GM18951 (cell line): ENCODE results near the gene PRPF31.

Experiments
- POLR2A ChIP-seq: IDR thresholded peaks from 4 replicates; pipeline ENCODE4 v1.6.1; 2011; ENCODE audit warnings: mild to moderate bottlenecking; ENCODE audit not compliant: insufficient read length, insufficient read depth; ENCODE audit errors: extremely low read depth
- in situ Hi-C: fragments of 300-500 bp; cut with MboI; formaldehyde crosslinking; loops from one replicate; pipeline ENCODE4 v1.12.0; 2022; ENCODE audit warnings: low sequenced_read_pairs, mixed read lengths, inconsistent platforms; ENCODE audit not compliant: unreplicated experiment

The PRPF31 gene

DNA sequence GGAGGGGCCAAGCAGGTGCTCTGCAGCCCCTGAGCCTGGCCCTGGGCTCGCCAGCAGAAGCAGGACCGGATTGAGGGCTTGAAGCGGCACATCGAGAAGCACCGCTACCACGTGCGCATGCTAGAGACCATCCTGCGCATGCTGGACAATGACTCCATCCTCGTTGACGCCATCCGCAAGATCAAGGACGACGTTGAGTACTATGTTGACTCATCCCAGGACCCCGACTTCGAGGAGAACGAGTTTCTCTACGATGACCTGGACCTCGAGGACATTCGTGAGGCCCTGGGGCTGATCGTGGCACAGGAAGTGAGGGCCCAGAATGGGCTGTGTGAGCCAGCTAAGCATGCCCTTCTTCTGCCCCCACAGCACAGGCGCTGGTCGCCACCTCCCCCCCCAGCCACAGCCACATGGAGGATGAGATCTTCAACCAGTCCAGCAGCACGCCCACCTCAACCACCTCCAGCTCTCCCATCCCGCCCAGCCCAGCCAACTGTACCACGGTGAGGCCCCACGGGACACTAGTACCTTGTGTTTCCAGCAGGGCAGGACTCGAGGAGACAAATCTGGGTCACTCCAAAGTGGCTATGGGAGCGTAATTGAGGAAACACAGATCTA is 30.1 kb downstream of the PRPF31 start:
- no peak for TF ChIP-seq POLR2A
- in situ Hi-C loops: no loop called here

DNA sequence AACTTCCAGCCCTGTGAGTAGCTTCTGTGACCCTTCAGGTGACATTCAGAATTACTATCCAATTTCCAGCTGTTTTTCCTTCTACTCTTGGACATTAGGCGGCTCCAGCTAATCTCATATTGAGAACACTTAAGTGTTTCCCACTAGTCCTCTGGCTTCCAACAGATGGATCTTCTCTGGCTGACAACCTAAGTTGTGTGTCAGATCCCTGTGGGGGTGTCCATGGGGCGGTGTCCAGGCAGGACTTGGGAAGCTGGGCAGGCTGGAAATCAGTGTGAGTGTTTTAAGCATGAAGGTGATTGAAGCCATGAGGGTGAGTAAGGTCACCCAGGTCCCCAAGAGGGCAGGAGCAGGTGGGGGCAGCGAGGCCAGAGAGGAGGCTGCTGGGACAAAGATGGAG is 32.1 kb downstream of the PRPF31 start:
- in situ Hi-C loops: no loop called here
- TF ChIP-seq POLR2A: no peak

DNA sequence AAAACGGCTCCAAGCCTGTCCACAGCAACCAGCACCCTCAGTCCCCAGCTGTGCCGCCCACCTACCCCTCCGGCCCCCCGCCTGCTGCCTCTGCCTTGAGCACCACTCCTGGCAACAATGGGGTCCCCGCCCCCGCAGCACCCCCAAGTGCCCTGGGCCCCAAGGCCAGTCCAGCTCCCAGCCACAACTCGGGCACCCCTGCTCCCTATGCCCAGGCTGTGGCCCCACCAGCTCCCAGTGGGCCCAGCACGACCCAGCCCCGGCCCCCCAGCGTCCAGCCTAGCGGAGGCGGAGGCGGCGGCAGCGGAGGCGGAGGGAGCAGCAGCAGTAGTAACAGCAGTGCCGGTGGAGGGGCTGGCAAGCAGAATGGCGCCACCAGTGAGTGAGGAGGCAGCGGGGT is 32.6 kb downstream of the PRPF31 start:
- in situ Hi-C loops: no loop called here
- TF ChIP-seq POLR2A: no peak

DNA sequence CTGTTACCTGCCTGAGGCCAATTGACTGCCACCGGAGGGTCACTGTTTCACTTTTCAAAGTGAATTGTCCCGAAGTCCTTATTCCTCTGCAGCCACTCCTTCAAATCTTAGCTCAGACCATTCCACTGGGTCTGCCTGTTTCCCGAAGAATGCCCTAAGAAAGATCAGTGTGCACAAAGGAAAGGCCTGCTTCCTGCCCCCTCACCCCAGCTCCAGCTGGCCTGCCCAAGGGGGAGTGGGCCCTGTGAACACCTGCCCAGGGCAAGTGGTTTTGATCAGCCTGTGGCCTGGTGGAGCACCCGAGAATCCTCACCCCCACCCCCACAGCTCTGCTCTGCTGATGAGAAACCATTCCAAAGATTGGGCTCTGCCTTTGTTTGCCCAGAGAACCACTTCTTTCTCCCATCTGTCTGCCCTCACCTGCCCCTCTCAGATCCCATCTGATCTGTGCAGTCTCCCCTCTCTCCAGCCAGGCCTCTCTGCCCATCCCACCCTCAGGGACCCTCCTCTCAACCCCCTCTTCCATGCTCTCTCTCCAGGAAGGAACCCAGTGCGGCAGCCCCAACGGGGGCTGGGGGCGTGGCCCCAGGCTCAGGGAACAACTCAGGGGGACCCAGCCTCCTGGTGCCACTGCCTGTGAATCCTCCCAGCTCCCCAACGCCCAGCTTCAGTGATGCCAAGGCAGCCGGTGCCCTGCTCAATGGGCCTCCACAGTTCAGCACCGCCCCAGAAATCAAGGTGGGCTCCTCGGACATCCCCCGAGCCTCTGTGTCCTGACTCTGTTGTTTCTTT is 33.7 kb downstream of the PRPF31 start:
- no peak for TF ChIP-seq POLR2A
- in situ Hi-C loops: no loop called here

DNA sequence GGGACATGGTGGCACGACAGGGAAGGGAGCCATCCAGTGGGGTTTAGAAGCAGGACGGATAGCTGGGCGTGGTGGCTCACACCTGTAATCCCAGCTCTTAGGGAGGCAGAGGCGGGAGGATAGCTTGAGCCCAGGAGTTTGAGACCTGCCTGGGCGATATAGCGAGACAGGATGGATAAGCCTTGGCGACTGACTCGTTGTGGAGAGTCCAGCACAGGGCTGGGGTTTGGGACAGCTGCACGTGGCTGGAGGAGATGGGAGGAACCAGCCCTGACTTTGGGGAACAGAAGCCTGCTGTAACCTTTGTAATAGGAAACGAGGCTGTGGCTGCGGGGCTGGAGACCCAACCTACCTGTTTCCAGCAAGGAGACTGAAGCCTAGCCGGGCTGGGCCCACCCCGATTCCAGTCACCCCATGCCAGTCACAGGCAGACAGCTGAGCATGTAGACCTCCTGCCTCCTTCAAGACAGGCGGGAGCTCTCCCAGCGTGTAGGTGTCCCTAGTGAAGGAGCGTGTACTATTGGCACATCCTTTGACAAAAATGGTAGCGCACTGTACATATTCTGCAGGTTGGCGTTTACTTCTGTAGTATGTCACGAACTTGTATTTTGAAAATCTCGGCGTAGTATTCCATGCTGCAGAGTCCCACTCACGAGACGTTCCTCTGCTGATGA is 35.9 kb downstream of the PRPF31 start:
- TF ChIP-seq POLR2A: no peak
- in situ Hi-C loops: no loop called here

DNA sequence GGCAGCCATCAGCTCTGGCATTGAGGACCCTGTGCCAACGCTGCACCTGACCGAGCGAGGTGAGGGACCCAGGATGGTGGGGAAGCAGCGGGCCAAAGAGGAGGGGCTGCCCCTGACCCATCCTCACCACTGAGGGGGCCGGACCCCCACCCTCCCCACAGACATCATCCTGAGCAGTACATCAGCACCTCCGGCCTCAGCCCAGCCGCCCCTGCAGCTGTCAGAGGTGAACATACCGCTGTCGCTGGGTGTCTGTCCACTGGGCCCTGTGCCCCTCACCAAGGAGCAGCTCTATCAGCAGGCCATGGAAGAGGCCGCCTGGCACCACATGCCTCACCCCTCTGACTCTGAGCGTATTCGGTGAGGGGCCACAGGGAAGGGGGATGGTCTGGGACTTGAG is 36.7 kb downstream of the PRPF31 start:
- in situ Hi-C loops: no loop called here
- TF ChIP-seq POLR2A: peak; percentile 10

DNA sequence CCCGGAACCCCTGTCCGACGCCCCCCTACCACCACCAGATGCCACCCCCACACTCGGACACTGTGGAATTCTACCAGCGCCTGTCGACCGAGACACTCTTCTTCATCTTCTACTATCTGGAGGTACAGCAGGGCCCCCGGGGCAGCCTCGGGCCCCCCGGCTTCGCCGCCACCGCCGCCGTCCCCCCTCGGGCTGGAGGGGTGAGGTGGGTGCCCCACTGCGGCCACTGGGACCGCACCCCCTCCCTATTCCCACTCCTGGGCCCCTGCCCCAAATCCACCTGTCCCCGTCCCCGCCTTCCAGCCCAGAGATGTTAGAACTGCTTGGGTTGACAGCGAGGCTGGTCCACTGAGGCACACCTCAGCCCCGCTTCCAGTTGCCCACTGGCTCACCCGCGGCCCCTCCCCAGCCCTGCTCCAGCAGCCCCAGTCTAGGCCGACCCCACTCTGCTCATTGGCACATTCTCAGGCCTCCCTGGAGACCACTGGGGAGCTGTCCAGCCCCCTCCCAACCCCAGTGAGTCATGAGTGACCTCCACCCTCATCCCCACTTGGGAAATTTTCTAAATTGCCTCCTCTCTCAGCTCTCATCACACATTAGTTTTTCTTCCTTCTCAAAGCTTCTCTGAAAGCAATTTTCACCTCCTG is 37.4 kb downstream of the PRPF31 start:
- no peak for TF ChIP-seq POLR2A
- in situ Hi-C loops: no loop called here

DNA sequence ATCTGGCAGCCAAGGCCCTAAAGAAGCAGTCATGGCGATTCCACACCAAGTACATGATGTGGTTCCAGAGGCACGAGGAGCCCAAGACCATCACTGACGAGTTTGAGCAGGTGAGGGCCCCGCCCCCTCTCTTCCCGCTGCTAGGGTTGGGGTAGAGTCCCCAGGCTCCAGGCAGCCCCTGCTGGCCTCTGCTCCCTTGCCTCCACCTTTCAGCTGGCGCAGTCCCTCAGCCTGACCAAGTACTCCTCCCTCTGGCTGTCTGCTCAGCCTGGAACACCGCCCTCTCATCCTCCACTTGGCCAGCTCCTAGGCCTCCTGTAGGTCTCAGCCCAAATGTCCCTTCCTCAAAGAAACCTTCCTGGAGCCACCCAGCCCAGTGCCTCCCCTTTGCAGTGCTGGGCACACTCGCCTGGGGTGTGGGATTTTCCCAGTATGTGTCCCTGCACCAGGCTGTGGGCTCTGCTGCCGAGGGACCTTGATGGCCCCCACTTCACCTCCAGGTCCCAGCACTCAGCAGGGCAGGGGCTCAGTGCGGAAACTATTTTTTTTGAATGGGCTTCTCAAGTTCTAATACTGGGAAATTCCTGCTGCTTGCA is 38.3 kb downstream of the PRPF31 start:
- TF ChIP-seq POLR2A: no peak
- in situ Hi-C loops: no loop called here

DNA sequence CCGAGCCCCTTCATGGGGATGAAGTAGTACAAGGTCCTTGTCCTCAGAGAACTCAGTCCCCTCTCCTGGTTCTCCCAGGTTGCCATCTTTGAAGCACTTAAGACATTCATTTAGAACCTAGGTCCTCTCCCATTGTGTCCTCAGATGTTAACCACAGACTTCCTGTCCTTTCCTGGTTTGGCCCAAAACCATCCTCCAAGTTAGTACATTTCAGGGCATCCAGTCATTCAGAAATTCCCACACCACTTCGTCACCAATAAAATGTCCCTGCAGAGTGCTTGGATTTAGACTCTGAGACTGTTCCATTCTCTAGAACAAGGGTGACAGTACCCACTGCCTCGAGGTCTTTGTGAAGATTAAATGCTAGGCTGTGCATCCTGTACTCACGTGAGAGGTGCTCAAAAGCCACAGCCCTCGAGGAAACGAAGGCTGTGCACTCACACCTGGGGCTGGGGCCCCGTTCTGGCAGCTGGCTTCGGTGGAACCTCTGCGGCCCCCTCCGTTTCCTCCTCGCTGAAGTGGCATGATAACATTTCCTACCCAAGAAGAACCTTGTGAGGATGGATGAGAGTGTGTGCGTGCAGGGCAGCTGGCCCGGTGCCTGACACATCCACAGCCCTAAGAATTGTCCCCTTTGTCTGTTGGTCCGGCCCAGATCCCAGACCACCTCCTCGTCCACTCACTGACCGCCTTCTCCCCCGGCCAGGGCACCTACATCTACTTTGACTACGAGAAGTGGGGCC is 39.2 kb downstream of the PRPF31 start:
- in situ Hi-C loops: no loop called here
- TF ChIP-seq POLR2A: no peak

DNA sequence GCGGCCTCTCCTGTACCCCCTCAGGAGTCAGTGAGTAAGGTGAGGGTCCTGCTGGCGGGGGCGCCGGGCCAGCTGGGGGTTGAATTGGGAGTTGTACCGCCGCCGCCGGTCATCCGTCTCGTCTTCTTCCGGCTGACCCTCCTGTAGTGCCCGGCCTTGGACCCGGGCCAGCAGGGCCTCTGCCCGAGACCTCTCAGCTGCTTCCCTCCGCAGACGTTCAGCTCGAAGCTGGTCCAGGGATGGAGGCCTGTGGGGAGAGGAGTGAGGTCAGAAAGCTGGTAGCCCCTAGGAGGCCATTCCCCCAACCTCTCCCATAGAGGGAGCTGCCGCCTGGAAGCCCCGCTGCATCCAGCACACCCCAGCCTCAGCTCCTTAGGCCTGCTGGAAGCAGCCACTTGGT is 40.1 kb downstream of the PRPF31 start:
- in situ Hi-C loops: no loop called here
- TF ChIP-seq POLR2A: no peak

DNA sequence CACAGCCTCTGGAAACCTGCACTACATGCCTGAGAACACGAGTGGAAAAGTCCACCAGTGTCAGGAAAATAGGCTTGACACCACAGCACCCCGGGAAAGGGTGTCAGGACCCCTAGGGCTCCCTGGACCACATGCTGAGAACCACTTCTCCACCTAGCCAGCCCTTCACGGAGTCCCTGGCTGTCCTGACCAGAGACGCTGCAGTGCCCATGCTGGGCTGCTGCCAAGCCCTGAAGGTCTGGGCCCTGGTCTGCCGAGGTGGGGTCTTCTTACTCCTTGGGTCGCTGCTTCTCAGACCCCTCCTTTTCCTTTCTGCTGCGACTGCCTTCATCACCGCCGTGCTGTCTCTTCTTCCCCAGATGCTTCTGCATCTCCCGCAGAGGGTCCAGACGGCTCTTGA is 40.9 kb downstream of the PRPF31 start:
- TF ChIP-seq POLR2A: no peak
- in situ Hi-C loops: no loop called here

DNA sequence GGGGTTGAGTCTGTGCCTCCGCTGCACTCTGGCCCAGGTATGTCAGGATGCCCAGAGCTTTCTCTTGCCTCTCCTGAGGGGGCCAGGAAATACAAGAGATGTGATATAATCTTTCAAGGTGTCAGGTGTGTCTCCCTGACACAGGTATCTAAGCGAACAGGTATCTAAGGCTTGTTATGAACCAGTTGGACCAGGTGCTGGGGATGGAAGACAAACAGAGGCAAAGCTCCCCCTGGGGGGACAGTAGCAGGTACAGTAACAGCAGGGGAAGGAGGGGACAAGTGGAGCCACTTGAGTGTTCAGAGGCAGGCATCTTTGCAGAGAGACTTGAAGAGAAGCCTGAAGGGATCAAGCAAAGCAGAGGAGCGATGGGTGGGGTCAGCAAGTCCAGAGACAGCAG is 41.4 kb downstream of the PRPF31 start:
- no peak for TF ChIP-seq POLR2A
- in situ Hi-C loops: no loop called here
